Gastroesophageal sphincter (tissue), 4 donors: ENCODE measurements around the gene LCMT1. TPM values are rescaled to one million over a fixed set of nuclear protein-coding genes. Genes with fewer than 3 reads are reported as not detected.

ENCODE experiments used
- ATAC-seq: fragments of 150-250 bp; one replicate; pipeline ENCODE4 v1.9.1; 2016; ENCODE audit warnings: mild to moderate bottlenecking, moderate library complexity
- H3K27ac ChIP-seq, 4 donors: fragments of 200-600 bp; sonication (generic) in 3 of 4; 1 replicate in 3 of 4; 2 replicates in 1 of 4; pipeline ENCODE4 v1.5.1; 2016 to 2019
- H3K27me3 ChIP-seq: fragments of 200-600 bp; sonication (generic); one replicate; pipeline ENCODE4 v1.5.1; 2019
- H3K36me3 ChIP-seq, 2 donors: fragments of 200-600 bp; sonication (generic); one replicate each; pipeline ENCODE4 v1.5.1; 2019; ENCODE audit warnings: control low read depth in 1 of 2
- H3K4me1 ChIP-seq, 3 donors: fragments of 200-600 bp; sonication (generic); 1 replicate in 2 of 3; 2 replicates in 1 of 3; pipeline ENCODE4 v1.5.1; 2016 to 2019; ENCODE audit warnings: control low read depth in 2 of 3
- H3K4me3 ChIP-seq, 2 donors: fragments of 200-600 bp; sonication (generic); one replicate each; pipeline ENCODE4 v1.5.1; 2019; ENCODE audit warnings: mild to moderate bottlenecking in 1 of 2, moderate library complexity in 1 of 2
- H3K9me3 ChIP-seq, 3 donors: fragments of 200-600 bp; sonication (generic); one replicate each; pipeline ENCODE4 v1.5.1; 2017 to 2019; ENCODE audit warnings: control low read depth in 2 of 3
- CTCF ChIP-seq, 4 experiments: fragments of 200-600 bp in 2 of 4; fragments of 450-650 bp in 2 of 4; sonication (generic) in 1 of 4; IDR thresholded peaks; one replicate each; pipeline ENCODE4 v1.5.1; 2017 to 2019; ENCODE audit warnings: antibody characterized with exemption in 4 of 4, mild to moderate bottlenecking in 2 of 4, moderate library complexity in 2 of 4
- EP300 ChIP-seq: sonication (generic); formaldehyde crosslinking; IDR thresholded peaks from one replicate; pipeline ENCODE4 v1.6.1; 2017; ENCODE audit warnings: antibody characterized with exemption, mild to moderate bottlenecking
- POLR2A ChIP-seq, 2 donors: fragments of 450-650 bp; IDR thresholded peaks; one replicate each; pipeline ENCODE4 v1.6.1; 2017; ENCODE audit warnings: antibody characterized with exemption in 2 of 2, mild to moderate bottlenecking in 2 of 2, moderate library complexity in 1 of 2
- POLR2AphosphoS5 ChIP-seq: sonication (generic); formaldehyde crosslinking; IDR thresholded peaks from one replicate; pipeline ENCODE4 v1.6.1; 2017; ENCODE audit warnings: antibody characterized with exemption
- WGBS, 2 donors: methylation state at CpG; one replicate each; pipeline ENCODE4 v1.1.5; 2018; ENCODE audit warnings: low coverage in 1 of 2; 5-methylcytosine and 5-hydroxymethylcytosine counted together
- total RNA-seq, 4 donors: library from RNA; depleted of rRNA; stranded (reverse); fragments of >200 nt; gene quantifications; one replicate each; pipeline ENCODE4 v1.1.0, GENCODE V29; 2016

LCMT1 gene
- total RNA-seq, 4 donors from 2014 or later, result 15.1 to 49.3 (median 24.9) TPM

- TF ChIP-seq POLR2A (IDR thresholded peaks at IDR 0.05) (no peak), POLR2AphosphoS5 (no peak), CTCF (IDR thresholded peaks at IDR 0.05) (no peak), EP300 (no peak)
- Histone ChIP-seq H3K4me1 (no peaks in the 10 kb centered on the region), H3K36me3 (no peaks in the 10 kb centered on the region), H3K9me3 (no peaks in the 10 kb centered on the region), H3K27ac (no peak overlapping the region), H3K27me3 (no peaks in the 10 kb centered on the region), H3K4me3 (no peak overlapping the region)
- WGBS, 2 donors, result 86 to 89% methylated on average over 6 to 9 of the region's 10 CpGs
- no peak for ATAC-seq
These were observed 18.1 kb upstream of the LCMT1 start for GRCh38 chr16:25093208-25094061.

GRCh38 chr16:25094596-25094995, 16.9 kb upstream of the LCMT1 start:
- 55 to 58% methylated on average over 6 to 7 of the region's 8 CpGs for WGBS, 2 donors
- Histone ChIP-seq H3K27me3 (no peaks in the 10 kb centered on the region), H3K36me3 (no peaks in the 10 kb centered on the region), H3K27ac (no peak overlapping the region), H3K9me3 (no peaks in the 10 kb centered on the region), H3K4me1 (no peaks in the 10 kb centered on the region), H3K4me3 (no peak overlapping the region)
- ATAC-seq, result no peak
- TF ChIP-seq POLR2A (IDR thresholded peaks at IDR 0.05), result no peak
- TF ChIP-seq POLR2AphosphoS5, result no peak
- TF ChIP-seq CTCF (IDR thresholded peaks at IDR 0.05), result no peak
- TF ChIP-seq EP300, result no peak

GRCh38 chr16:25095636-25096035, 15.9 kb upstream of the LCMT1 start:
- H3K27ac ChIP-seq, result no peak overlapping the region
- H3K36me3 ChIP-seq, result no peaks in the 10 kb centered on the region
- no peaks in the 10 kb centered on the region for H3K27me3 ChIP-seq
- H3K4me1 ChIP-seq, result no peaks in the 10 kb centered on the region
- H3K4me3 ChIP-seq, result no peak overlapping the region
- TF ChIP-seq POLR2A (IDR thresholded peaks at IDR 0.05) (no peak), CTCF (IDR thresholded peaks at IDR 0.05) (no peak), EP300 (no peak), POLR2AphosphoS5 (no peak)
- ATAC-seq, result no peak
- no peaks in the 10 kb centered on the region for H3K9me3 ChIP-seq
- 76 to 100% methylated on average over 1 to 3 of the region's 4 CpGs for WGBS, 2 donors

GRCh38 chr16:25097276-25097975, 14.1 kb upstream of the LCMT1 start:
- no peaks in the 10 kb centered on the region for H3K9me3 ChIP-seq
- ATAC-seq, result no peak
- H3K27me3 ChIP-seq, result no peaks in the 10 kb centered on the region
- no peaks in the 10 kb centered on the region for H3K4me1 ChIP-seq
- WGBS, 2 donors, result 36 to 48% methylated on average over 3 to 5 of the region's 5 CpGs
- H3K27ac ChIP-seq, result no peak overlapping the region
- H3K36me3 ChIP-seq, result no peaks in the 10 kb centered on the region
- H3K4me3 ChIP-seq, result no peak overlapping the region
- TF ChIP-seq POLR2AphosphoS5 (no peak), EP300 (no peak), CTCF (IDR thresholded peaks at IDR 0.05) (no peak), POLR2A (IDR thresholded peaks at IDR 0.05) (no peak)
